SU-DHL-6 (cell line): Measurements from ENCODE around the gene PPFIBP2.

ENCODE experiments used
- EZH2phosphoT487 ChIP-seq: fragments of 200-600 bp; sonication (generic), shearing (Covaris generic); conservative IDR thresholded peaks from 2 replicates; pipeline ENCODE4 v1.6.1; 2018; ENCODE audit warnings: mild to moderate bottlenecking, antibody characterized with exemption, low read length, moderate library complexity, mixed read lengths
- TF ChIP-seq, protein P1 (sequence below): fragments of 200-600 bp; sonication (generic); IDR thresholded peaks from one replicate; pipeline ENCODE4 v1.5.1; 2017; ENCODE audit warnings: antibody characterized with exemption, mild to moderate bottlenecking, low read length, moderate library complexity; ENCODE audit not compliant: insufficient read depth, poor library complexity, severe bottlenecking

DNA sequence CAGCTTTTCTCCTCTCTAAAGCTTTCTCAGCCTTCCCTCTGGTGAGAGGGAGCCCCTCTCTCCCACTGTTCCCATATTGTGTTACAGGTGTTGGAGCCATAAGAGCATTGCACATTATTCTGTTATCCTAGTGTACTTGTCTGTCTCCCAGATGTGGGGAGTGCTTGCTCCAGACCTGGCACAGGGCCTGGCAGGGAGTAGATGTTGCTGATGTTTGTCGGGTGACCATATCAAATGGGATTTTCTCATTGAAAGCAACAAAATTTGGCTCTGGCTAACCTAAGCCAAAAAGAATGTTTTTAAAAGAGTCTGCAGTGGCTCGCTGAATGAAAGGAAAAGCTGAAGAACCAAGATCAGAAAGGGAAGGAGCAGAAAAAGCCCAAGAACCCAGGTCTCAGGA lies 118.4 kb downstream of the PPFIBP2 start:
- TF ChIP-seq, protein P1, sequence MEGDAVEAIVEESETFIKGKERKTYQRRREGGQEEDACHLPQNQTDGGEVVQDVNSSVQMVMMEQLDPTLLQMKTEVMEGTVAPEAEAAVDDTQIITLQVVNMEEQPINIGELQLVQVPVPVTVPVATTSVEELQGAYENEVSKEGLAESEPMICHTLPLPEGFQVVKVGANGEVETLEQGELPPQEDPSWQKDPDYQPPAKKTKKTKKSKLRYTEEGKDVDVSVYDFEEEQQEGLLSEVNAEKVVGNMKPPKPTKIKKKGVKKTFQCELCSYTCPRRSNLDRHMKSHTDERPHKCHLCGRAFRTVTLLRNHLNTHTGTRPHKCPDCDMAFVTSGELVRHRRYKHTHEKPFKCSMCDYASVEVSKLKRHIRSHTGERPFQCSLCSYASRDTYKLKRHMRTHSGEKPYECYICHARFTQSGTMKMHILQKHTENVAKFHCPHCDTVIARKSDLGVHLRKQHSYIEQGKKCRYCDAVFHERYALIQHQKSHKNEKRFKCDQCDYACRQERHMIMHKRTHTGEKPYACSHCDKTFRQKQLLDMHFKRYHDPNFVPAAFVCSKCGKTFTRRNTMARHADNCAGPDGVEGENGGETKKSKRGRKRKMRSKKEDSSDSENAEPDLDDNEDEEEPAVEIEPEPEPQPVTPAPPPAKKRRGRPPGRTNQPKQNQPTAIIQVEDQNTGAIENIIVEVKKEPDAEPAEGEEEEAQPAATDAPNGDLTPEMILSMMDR, result no peak
- no peak for TF ChIP-seq EZH2phosphoT487
